Dermis microvascular lymphatic vessel endothelial cell (primary cell): Measurements from ENCODE around the gene ITIH1. TPM values are rescaled to one million over a fixed set of nuclear protein-coding genes. Genes with fewer than 3 reads are reported as not detected.
A peak's percentile ranks its signal among the peaks of the same experiment; 100 is the strongest.

Experiments used
- DNase-seq, 2 donors: peaks; one replicate each; pipeline versions ENCODE4 v3.0.0 to v3.0.0-alpha.2; 2010; ENCODE audit warnings: low read depth in 2 of 2
- total RNA-seq: library from RNA; depleted of rRNA; stranded (reverse); fragments of >200 nt; gene quantifications from 2 replicates; pipeline ENCODE4 v1.2.1, GENCODE V29; 2014

Gene ITIH1
- total RNA-seq, 1 donor from 2014 or later: not detected

- no peak for DNase-seq
Measured at GRCh38 chr3:52816199-52816598, 38.8 kb downstream of the ITIH1 start.

GRCh38 chr3:52816654-52817053 lies 39.3 kb downstream of the ITIH1 start:
- DNase-seq: no peak

GRCh38 chr3:52817221-52817620 lies 39.8 kb downstream of the ITIH1 start:
- no peak for DNase-seq

DNA sequence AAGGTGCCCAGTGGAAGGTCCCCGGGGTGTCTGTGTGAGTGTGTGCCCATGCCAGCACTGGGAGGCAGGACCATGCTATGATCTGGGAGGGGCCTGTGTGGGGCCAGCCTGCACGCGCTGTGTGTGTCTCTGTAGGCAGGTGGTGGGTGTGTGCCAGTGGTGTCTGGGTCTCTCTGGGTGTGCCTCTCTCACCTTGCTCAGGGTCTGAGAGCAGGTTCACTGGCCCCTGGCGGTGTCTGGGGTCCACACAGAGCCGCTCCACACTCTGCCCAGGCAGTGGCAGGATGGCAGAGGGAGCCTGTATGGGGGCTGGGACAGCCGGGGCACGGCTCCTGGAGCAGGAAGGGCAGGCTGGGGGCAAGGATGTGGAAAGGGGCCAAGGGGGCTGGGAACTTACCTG lies 40.5 kb downstream of the ITIH1 start:
- DNase-seq: no peak

GRCh38 chr3:52819936-52820335 lies 42.5 kb downstream of the ITIH1 start:
- no peak for DNase-seq

DNA sequence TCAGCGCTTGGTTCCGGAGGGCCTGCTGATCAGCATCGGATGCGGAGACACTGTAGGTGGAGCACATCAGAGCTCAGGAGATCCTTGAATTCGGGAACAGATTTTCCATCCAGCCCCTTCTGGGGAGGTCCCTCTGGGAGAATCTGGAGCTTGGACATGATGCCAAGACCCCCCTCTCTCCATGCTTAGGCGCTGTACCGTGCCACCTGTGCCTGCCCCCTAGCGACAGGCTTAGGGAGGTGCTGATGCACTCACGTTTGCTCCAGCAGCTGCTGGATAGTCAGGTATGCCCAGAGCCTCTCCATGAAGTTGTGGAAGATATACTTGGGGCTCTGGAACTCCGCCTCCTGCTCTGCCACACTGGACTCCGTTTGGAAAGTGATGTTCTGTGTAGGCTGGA lies 43.3 kb downstream of the ITIH1 start:
- DNase-seq: peak in 1 of 2 donors; percentile 46

DNA sequence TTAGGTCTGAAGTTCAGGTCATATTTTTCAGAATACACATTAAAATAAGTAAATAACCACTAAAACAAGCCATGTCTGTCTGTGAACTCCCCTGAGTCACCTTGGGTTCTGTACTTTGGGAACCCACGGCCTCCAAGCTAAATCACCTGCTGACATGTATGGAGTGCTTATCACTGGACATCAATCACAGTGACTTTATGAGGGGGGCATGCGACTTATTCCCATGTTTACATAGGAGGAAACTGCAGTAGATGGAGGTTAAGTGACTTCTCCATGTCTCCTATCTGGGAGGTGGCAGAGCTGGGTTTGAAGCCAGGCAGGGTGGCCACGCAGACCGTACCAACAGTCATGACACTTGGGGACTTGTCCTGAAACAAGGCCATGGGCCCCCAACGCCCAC lies 45.0 kb downstream of the ITIH1 start:
- DNase-seq: no peak

DNA sequence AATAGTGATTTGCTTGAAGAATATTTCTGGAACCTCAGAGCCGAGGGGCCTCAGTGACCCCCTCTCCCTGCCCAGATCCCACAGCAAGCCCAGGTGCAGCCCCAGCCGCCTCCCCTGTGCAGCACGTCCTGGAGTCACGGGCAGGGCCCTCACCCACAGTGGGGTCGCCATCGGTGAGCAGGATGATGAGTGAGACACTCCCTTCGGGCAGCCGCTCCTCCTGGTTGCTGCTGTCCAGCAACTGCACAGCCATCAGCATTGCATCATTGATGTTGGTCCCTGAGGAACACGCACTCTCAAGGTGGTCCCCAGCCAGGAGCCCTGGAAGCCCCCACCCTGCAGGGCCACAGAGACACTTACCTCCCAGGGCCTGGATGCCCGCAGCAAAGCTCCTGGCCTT lies 46.6 kb downstream of the ITIH1 start:
- DNase-seq: no peak

DNA sequence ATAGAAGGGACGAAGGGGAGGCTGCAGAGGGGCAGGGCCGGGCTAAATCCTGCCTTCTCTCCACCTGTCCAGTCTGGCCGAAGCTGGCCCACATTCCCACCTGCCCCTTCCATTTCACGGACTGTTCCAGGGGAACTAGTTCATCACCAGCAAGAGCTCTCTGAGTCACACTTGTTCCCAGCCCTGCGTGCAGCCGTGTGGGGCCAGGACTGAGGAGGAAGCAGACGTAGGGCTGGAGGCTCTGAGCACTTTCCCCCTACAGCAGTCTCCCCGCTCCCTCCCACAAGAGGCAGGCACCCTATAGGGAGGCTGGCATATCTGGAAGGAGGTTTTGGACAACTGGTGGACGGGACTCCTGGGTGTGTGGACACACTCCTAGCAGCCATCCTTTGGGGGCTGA lies 50.0 kb downstream of the ITIH1 start:
- no peak for DNase-seq

- no peak for DNase-seq
Measured at GRCh38 chr3:52827866-52828376, 50.5 kb downstream of the ITIH1 start.

DNA sequence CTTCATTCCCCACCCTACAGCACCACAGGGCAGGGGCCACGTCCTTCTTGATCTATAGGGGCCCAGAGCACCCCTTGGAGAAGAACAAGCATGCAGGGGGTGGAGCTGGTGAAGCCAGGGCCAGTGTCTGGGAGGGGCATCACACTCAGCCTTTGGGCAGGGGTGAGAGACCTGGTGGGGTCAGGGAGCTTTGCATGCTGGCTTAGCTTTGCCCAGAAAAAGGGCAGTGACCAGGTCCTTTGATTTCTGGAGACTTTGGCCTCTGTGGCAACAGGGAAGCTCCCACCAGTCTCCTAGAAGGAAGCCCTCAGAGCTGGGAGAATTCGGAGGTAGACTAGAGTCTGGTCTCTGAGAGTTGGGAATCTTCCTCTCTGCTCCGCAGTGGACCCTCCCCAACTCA lies 52.1 kb downstream of the ITIH1 start:
- no peak for DNase-seq

DNA sequence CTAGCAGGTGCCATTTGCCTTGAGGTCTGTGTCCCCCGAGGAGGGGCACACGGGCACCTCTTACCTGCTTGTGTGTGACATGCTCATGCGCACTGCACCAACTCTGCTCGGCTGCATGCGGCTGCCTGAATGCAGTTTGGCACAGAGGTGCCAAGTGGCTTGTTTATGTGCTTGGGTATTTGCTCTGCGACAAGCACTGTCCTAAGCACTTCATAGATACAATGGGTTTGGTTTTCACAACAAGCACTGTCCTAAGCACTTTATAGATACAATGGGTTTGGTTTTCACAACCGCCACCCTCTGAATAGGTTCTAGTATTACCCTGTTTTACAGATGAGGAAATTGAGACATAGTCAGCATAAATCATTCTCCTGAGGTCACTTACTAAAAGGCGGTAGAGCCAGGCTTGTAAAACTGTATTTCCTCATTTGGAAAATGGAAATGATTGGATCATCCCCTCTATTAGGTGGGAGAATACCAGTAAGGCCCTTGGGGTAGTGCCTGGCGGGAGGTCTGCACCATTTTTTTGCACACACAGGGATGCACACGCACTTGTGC lies 52.6 kb downstream of the ITIH1 start:
- no peak for DNase-seq

DNA sequence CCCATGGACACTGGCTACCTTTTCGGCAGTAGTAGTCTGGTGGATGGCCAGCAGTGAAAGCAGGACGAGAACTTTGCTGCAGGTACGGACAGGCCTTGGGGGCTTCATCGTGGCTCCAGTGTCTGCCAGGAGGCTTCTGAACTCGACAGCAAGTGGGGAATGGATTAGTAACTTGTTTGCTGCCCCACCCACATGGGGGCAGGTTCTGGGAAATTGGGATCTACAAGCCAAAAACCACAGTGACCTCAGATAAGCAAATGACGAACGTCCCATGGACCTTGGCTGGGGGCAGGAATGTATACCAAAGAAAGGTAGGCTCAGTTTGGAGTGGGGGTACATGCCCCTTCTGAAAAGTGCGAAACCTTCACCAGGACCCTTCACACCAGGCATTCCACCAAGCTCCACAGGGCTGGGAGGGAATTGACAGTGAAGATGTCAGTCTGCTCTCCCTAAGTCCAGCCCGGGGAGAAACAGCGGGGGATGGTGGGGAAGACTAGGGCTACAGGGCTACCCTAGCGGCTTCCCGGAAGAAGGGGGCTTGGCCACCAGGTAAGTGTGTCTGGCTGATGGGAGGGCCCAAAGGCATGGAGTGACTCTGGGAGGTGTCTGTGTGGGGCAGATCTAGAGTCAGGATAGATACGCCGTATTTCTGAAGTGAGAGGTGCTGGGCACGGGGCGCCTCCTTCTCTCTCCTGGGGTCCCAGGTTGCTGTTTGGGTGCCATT lies 53.3 kb downstream of the ITIH1 start, which contains the start of gene ITIH4:
TSS of gene ITIH4 (minus strand) at position 138 of the 724 bp plus-strand sequence. CDS start at position 108, 30 bp downstream.
- no peak for DNase-seq

DNA sequence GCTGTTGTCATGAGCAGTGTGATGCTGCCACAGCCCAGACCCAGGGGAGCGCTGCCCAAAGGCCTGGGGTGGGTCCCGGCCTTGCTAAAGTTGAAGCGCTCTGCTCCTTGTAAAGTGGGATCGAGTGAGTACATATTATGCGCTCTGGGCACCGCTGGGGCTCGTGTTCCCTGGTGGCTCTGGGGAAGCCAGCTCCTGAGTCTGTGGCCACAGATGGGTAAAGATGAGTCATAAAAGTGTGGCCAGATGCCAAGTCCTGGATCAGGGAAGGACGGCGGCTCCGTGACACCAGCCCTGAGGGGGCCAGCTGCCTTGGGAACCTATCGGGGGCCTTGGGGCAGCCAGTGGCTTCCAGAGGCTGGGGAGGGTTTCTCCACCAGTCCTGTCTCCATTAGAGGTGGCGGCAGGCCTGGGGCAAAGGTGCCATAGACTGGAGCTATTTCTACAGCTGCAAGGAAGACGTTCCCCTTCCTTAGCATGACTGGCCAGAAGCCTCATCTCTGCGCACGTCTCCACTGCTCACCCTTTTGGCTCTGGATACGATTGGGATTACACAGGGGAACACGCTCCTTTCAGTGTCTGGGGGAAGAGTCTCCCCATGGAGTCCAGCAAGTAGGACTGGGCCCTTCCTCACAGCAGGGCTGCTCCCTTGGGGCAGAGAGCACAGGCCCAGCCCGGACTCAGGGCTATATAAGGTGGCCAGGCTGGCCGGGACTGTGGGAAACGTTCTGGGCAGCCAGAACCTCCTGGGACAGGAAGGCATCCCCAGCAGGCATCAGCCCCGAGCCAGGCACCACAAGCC lies 54.3 kb downstream of the ITIH1 start:
- peak; percentile 60 to 83 for DNase-seq

- no peak for DNase-seq
Measured at GRCh38 chr3:52833202-52833601, 55.8 kb downstream of the ITIH1 start.

GRCh38 chr3:52834871-52835501 lies 57.6 kb downstream of the ITIH1 start, which contains the start of gene MUSTN1:
MUSTN1 (minus strand) TSS chr3:52835019; CDS start chr3:52834948, 71 bp downstream.
- DNase-seq: no peak

DNA sequence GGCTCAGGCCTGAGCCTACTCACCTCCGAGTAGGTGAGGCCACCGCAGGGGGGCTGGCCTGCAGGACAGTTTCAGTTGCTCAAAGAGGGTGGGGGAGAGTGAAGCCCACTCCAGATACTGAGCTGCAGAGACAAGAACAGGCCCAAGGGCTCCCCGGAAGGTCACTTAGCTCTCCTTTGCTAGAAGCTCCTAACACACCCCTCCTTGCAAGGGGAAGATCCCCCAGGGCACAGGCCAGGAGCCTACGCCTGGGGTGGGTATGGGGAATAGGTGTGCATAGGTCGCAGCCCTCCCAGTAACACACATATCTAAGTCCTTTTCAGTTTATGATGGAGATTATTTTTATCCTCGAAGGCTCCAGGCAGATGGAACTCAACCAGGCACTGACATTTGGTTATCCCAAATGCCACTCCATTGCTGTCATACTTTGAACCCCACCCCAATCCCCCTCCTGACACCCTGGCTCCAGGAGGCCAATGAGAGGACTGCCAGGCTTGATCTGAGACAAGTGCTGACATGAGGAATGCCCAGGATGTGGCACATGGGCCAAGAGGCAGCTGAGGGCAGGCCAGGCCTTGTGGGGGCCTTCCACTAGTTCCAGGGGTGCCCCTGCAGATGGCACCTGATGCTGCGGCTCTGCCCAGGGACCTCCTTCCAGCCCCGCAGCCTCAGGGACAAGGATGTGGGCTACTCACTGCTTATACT lies 58.5 kb downstream of the ITIH1 start:
- DNase-seq: no peak

- DNase-seq: no peak
Measured at GRCh38 chr3:52836471-52836845, 59.1 kb downstream of the ITIH1 start.

GRCh38 chr3:52836986-52837385 lies 59.6 kb downstream of the ITIH1 start:
- no peak for DNase-seq

DNA sequence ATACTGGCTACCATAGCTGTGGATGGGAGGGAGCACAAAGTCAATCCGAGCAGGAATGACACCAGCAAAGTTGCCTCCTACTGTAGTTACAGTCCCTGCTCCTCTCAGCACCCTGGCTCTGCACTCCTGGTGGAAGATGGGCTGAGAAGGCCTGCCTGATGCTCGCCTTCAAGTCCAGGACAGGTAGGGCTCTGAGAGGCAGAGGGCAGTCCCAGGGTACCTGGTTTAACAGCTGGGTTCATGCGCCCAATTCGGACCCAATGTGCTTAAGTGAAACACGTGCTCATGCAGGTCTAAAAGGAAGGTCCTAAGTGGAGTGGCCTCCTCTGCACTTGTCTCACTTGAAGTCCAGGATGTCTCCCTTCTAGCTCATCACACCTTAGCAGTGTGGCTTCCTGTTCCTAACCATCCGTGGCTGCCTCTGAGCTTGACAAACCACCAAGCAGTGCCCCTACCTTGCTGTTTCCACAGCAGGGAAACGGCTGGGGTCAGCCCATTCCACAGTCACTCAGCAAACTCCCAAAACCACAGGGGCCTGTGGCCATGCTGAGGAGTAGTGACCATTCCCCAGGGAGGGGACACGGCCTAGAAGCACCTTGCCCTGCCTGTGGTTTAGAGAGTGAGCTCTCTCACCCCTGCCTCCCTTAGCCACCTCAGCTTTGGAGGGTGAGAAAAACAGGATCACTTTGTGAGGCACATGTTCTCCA lies 61.3 kb downstream of the ITIH1 start:
- no peak for DNase-seq

DNA sequence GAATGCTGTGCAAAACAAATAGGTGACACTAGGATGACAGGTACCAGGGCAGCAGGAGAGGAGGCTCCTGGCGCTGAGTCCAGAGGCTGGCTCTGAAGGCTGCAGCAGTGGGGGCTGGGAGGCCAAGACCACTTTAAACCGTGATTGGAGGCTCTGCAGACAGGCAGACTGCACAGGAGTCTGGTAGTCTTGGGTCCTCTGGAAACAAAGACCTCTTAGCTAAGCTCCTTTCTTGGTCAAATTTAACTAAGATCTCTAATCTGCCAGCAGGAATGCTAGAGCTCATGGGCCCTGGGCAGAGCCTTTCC lies 61.8 kb downstream of the ITIH1 start:
- DNase-seq: no peak
